A549 (cell line): ENCODE results near the gene ITSN1. TPM values are rescaled to one million over a fixed set of nuclear protein-coding genes. Genes with fewer than 3 reads are reported as not detected.

ENCODE experiments used
- ATAC-seq, 2 experiments: fragments of 200-7000 bp in 1 of 2; fragments of >200 bp in 1 of 2; cut with Nextera tagmentation in 1 of 2; cut with Tn5 transposase in 1 of 2; 3 replicates each; pipeline versions ENCODE4 v1.8.0 to v1.9.1; 2018 to 2020; ENCODE audit warnings: mild to moderate bottlenecking in 1 of 2, moderate library complexity in 1 of 2
- CTCF ChIA-PET: fragments of 300-600 bp; sonication (Branson Sonifier 250); formaldehyde crosslinking; extraction: SDS; loops from one replicate; lab custom pipeline; 2021; ENCODE audit warnings: antibody characterized with exemption, inconsistent platforms; lab: Yijun Ruan, JAX
- POLR2A ChIA-PET: fragments of 350-600 bp; formaldehyde crosslinking; extraction: SDS; loops from one replicate; lab custom pipeline; 2021; ENCODE audit warnings: antibody characterized with exemption, inconsistent platforms; lab: Yijun Ruan, JAX
- DNase-seq, 2 experiments: peaks; one replicate each; pipeline versions ENCODE4 v3.0.0 to v3.0.0-alpha.2; 2011 to 2016; ENCODE audit warnings: low read depth in 1 of 2, low spot score in 1 of 2
- FAIRE-seq: peaks from 2 replicates; lab custom pipeline; 2011; peaks lifted over from hg19 to GRCh38; lab: Jason Lieb, UNC
- H3K27ac ChIP-seq, 2 experiments: fragments of >200 bp; sonication (Bioruptor Twin); formaldehyde crosslinking; 3 replicates each; pipeline ENCODE4 v1.5.1; 2016 to 2017
- H3K4me1 ChIP-seq: fragments of >200 bp; sonication (Bioruptor Twin); formaldehyde crosslinking; 3 replicates; pipeline ENCODE4 v1.6.1; 2016
- H3K4me2 ChIP-seq: fragments of >200 bp; sonication (Bioruptor Twin); formaldehyde crosslinking; 3 replicates; pipeline ENCODE4 v1.6.1; 2016
- H3K4me3 ChIP-seq: fragments of >200 bp; sonication (Bioruptor Twin); formaldehyde crosslinking; 3 replicates; pipeline ENCODE4 v1.5.1; 2016
- H3K9me3 ChIP-seq: fragments of >200 bp; sonication (Bioruptor Twin); formaldehyde crosslinking; 3 replicates; pipeline ENCODE4 v1.6.1; 2016
- BHLHE40 ChIP-seq: IDR thresholded peaks from 2 replicates; pipeline ENCODE4 v1.6.1; 2012; ENCODE audit warnings: low read depth, low read length, inconsistent platforms
- CTCF ChIP-seq: fragments of >200 bp; sonication (Bioruptor Twin); formaldehyde crosslinking; IDR thresholded peaks from 3 replicates; pipeline ENCODE4 v1.5.1; 2016
- EP300 ChIP-seq, 2 experiments: fragments of >200 bp; sonication (Bioruptor Twin); formaldehyde crosslinking; IDR thresholded peaks; 2 replicates in 1 of 2; 3 replicates in 1 of 2; pipeline ENCODE4 v1.6.1; 2016 to 2017
- ESRRA ChIP-seq: fragments of 150-350 bp; IDR thresholded peaks from 2 replicates; pipeline ENCODE4 v1.6.1; 2014; ENCODE audit warnings: mild to moderate bottlenecking, low read length, borderline replicate concordance
- GATA3 ChIP-seq: IDR thresholded peaks from 2 replicates; pipeline ENCODE4 v1.6.1; 2012; ENCODE audit warnings: borderline replicate concordance
- JUNB ChIP-seq: fragments of >200 bp; sonication (Bioruptor Twin); formaldehyde crosslinking; IDR thresholded peaks from 2 replicates; pipeline ENCODE4 v1.6.1; 2016
- KDM5A ChIP-seq: fragments of 200-600 bp; sonication (generic); IDR thresholded peaks from 2 replicates; pipeline ENCODE4 v1.6.1; 2016; ENCODE audit warnings: antibody characterized with exemption, mild to moderate bottlenecking
- NFE2L2 ChIP-seq: fragments of 150-350 bp; conservative IDR thresholded peaks from 2 replicates; pipeline ENCODE4 v1.6.1; 2014; ENCODE audit warnings: low read length
- NPAS2 ChIP-seq: fragments of 250-450 bp; sonication (Bioruptor Pico); IDR thresholded peaks from 2 replicates; pipeline ENCODE4 v1.8.0; 2022; ENCODE audit warnings: mild to moderate bottlenecking, moderate library complexity, borderline replicate concordance
- NR3C1 ChIP-seq: fragments of >200 bp; sonication (Bioruptor Twin); formaldehyde crosslinking; IDR thresholded peaks from 3 replicates; pipeline ENCODE4 v1.6.1; 2017
- PBX3 ChIP-seq: IDR thresholded peaks from 2 replicates; pipeline ENCODE4 v1.6.1; 2012
- RAD21 ChIP-seq, 2 experiments: fragments of >200 bp in 1 of 2; sonication (Bioruptor Twin) in 1 of 2; formaldehyde crosslinking in 1 of 2; IDR thresholded peaks in 1 of 2; conservative IDR thresholded peaks in 1 of 2; 2 replicates in 1 of 2; 3 replicates in 1 of 2; pipeline ENCODE4 v1.6.1; 2012 to 2018; ENCODE audit warnings: inconsistent platforms in 1 of 2
- REST ChIP-seq: fragments of 200-600 bp; sonication (generic); IDR thresholded peaks from 2 replicates; pipeline ENCODE4 v1.6.1; 2016; ENCODE audit warnings: antibody characterized with exemption, mild to moderate bottlenecking, moderate library complexity
- SMC3 ChIP-seq: fragments of >200 bp; sonication (Bioruptor Twin); formaldehyde crosslinking; IDR thresholded peaks from 3 replicates; pipeline ENCODE4 v1.6.1; 2018; ENCODE audit warnings: inconsistent platforms
- TP53 ChIP-seq: fragments of 250-450 bp; sonication (Bioruptor Pico); IDR thresholded peaks from 2 replicates; pipeline ENCODE4 v1.5.0; 2021; ENCODE audit warnings: mild to moderate bottlenecking, moderate library complexity
- WGBS: methylation state at CpG from one replicate; pipeline ENCODE4 v1.1.6; 2017; ENCODE audit errors: missing lambda C conversion rate; 5-methylcytosine and 5-hydroxymethylcytosine counted together
- polyA plus RNA-seq, 4 experiments: library from polyadenylated mRNA; depleted of rRNA in 3 of 4; stranded (reverse); fragments of >200 nt; fragmentation: RNase III in 1 of 4; extraction: RNeasy Plus Mini Kit Qiagen cat#74134 plus additional on column Dnase treatment in 1 of 4; gene quantifications; 2 replicates in 3 of 4; 3 replicates in 1 of 4; pipeline ENCODE4 v1.2.3, GENCODE V29; 2011 to 2017
- TF ChIP-seq, protein P1 (sequence below): fragments of 450-650 bp; IDR thresholded peaks from 2 replicates; pipeline ENCODE4 v1.6.1; 2014; ENCODE audit warnings: antibody characterized with exemption
- TF ChIP-seq, protein P2 (sequence below): fragments of >200 bp; sonication (Bioruptor Twin); formaldehyde crosslinking; IDR thresholded peaks from 2 replicates; pipeline ENCODE4 v1.6.1; 2016

The ITSN1 gene
- polyA plus RNA-seq, 2 of the 4 experiments (the other 2 are of a cell fraction) = 15.2 to 23.7 TPM

DNA sequence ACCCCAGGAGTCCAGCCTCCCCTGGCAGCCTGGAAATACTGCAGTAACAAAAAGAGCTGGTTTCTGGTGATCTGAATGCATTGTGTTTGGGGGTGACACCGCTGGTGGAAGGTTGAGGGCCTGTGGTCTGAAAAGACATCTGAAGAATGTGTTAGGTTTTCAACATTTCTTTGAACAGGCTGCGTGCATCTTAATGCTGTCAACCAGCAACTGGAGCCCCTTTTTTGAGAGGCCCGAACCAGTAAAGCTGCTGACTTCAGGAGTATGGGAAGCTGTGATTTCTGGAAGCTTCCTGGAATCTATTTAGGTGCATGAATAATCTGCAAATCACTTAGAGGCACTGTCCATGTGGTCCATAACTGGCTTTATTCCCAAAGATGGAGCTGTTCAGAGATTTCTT is 256.3 kb downstream of the ITSN1 start:
- DNase-seq (no peak), ATAC-seq (no peak), FAIRE-seq (no peak)
- H3K4me1 ChIP-seq = peaks cover 3% of the 10 kb centered on the region; the same call in 1 of the 3 replicates
- ChIA-PET CTCF (interaction anchor here (1.2 kb wide), 1 partner anchor 291 kb away, joined by 3 read pairs; no protein-coding TSS in a partner anchor), POLR2A (no interaction called here)
- no peaks in the 10 kb centered on the region for H3K9me3 ChIP-seq
- 89% methylated on average over 3 of the region's 3 CpGs for WGBS
- H3K4me2 ChIP-seq = no peak overlapping the region
- H3K27ac ChIP-seq = no peak overlapping the region
- H3K4me3 ChIP-seq = no peak overlapping the region
- TF ChIP-seq TP53 (no peak), BHLHE40 (no peak), SMC3 (no peak), GATA3 (no peak), ESRRA (no peak)
- TF ChIP-seq, protein P1, sequence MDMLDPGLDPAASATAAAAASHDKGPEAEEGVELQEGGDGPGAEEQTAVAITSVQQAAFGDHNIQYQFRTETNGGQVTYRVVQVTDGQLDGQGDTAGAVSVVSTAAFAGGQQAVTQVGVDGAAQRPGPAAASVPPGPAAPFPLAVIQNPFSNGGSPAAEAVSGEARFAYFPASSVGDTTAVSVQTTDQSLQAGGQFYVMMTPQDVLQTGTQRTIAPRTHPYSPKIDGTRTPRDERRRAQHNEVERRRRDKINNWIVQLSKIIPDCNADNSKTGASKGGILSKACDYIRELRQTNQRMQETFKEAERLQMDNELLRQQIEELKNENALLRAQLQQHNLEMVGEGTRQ = no peak

DNA sequence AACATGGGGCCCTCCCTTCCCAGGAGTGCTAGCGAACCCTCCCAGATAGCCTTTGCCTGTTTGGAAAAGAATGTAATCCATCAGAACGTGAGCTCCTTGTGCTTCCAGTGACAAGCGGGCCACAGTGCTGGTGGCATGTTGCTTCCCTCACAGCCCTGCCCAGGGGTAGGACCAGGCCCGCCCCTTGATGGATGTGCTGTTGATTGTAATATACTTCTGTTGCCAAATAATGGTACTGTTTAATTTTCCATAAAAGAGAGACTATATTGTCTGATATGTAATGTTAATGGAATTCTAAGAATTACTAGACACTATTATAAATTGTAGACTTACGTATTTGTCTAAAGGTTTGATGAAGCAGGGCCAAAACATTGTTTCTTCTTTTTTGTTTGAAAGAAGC is 256.9 kb downstream of the ITSN1 start:
- no peak for TF ChIP-seq REST
- TF ChIP-seq, protein P2, sequence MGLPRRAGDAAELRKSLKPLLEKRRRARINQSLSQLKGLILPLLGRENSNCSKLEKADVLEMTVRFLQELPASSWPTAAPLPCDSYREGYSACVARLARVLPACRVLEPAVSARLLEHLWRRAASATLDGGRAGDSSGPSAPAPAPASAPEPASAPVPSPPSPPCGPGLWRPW = no peak
- no peak for TF ChIP-seq GATA3
- TF ChIP-seq ESRRA = no peak
- TF ChIP-seq JUNB = no peak
- TF ChIP-seq NFE2L2 = no peak
- TF ChIP-seq PBX3 = no peak
- POLR2A ChIA-PET = no interaction called here
- DNase-seq (no peak), FAIRE-seq (no peak), ATAC-seq (no peak)
- WGBS = 88% methylated on average over 5 of the region's 5 CpGs
- Histone ChIP-seq H3K4me1 (peaks cover 3% of the 10 kb centered on the region; the same call in 1 of the 3 replicates), H3K9me3 (no peaks in the 10 kb centered on the region), H3K4me3 (no peak overlapping the region), H3K27ac (no peak overlapping the region), H3K4me2 (no peak overlapping the region)
- CTCF ChIA-PET = no interaction called here

GRCh38 chr21:33901412-33902288 is 259.3 kb downstream of the ITSN1 start:
- ChIA-PET CTCF (interaction anchor here (1.0 to 4.1 kb wide), 2 partner anchors 8 to 10 kb away, joined by 3 to 16 read pairs; no protein-coding TSS in a partner anchor), POLR2A (no interaction called here)
- peak; percentile 76 to 92; a peak in 4 of 6 replicates for ATAC-seq
- Histone ChIP-seq H3K4me2 (no peak overlapping the region), H3K4me1 (no peaks in the 10 kb centered on the region), H3K4me3 (no peak overlapping the region), H3K27ac (no peak overlapping the region), H3K9me3 (no peaks in the 10 kb centered on the region)
- 85% methylated on average over 13 of the region's 13 CpGs for WGBS
- FAIRE-seq = no peak
- peak; percentile 17; the same call in 1 of the 3 replicates for TF ChIP-seq CTCF
- TF ChIP-seq RAD21 (conservative IDR thresholded peaks at IDR 0.05 in 1 of 2, IDR thresholded peaks at IDR 0.05 in 1 of 2) = peak; percentile 25 to 50; a peak in 2 of 5 replicates
- no peak for TF ChIP-seq KDM5A
- no peak for TF ChIP-seq EP300 (IDR thresholded peaks at IDR 0.05)
- no peak for TF ChIP-seq NR3C1
- TF ChIP-seq NPAS2 (CRISPR knock-in tag) = no peak
- no peak for TF ChIP-seq TP53
- DNase-seq = peak in 1 of 2 experiments; percentile 62
